Left colon (tissue), 2 donors: ENCODE data around the gene PTHLH. TPM values are rescaled to one million over a fixed set of nuclear protein-coding genes. Genes with fewer than 3 reads are reported as not detected.

ENCODE experiments used
- ATAC-seq: fragments of 200-7000 bp; cut with Tn5 transposase; one replicate; pipeline ENCODE4 v1.9.1; 2020; ENCODE audit warnings: mild to moderate bottlenecking, moderate library complexity
- DNase-seq, 2 donors: peaks; one replicate each; pipeline ENCODE4 v3.0.0-alpha.2; 2020
- intact Hi-C, 2 donors: fragments of 100-400 bp; cut with DNase I in 1 of 2; cut with micrococcal nuclease in 1 of 2; formaldehyde crosslinking; loops; one replicate each; pipeline versions ENCODE4 v1.11.2 to v1.14.0; 2022; cut with DNase I, micrococcal nuclease
- total RNA-seq, 2 donors: library from RNA; stranded (reverse); fragmentation: NEBNext Ultra II Directional; extraction: Animal tissue kit (Norgen Biotek cat#: 25700); gene quantifications; one replicate each; pipeline ENCODE4 v1.2.1, GENCODE V29; 2021
- donor health status: DM: no; HTN: no; CAD: no.
- donor health status: DM: yes; HTN: yes; CAD: no.

PTHLH gene
- total RNA-seq, 2 donors from 2014 or later, result not detected

DNA sequence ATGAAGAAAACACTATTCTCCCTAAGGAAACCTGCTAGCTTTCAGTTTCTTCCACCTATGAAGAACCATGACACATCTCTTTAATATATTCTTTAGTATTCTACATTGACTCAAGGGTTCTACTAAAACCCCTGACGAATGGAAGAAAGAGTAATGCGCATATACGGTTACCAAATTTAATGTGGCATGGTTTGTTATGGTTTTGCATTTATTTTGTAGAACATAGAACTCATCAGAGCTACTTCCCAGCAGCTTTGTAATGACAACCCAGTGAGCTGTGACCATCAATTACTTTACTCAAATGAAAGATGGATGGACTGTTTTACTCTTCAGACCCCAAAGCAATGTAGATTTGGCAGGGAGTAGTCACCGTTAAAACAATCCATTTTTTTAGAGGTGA lies 19.2 kb downstream of the PTHLH start:
- intact Hi-C loops, result no loop called here
- DNase-seq (no peak), ATAC-seq (no peak)

DNA sequence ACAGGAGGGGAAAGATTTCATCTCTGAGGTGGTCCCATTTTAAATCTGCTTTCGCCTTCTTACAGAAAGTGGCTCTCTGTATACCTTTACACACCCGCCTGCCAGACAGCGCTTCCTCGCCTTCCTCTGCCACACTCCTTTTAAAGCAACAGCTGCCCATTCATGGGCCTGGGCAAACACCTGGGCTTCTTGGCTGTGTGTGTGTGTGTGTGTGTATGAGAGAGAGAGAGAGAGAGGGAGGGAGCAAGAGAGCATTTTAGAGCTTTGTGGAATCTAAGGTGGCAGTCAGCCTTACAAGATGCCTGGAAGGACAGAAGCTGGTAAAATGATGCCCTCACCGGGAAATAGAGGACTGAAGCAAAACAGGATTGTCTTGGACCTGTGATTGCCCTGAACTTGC lies 20.0 kb downstream of the PTHLH start:
- intact Hi-C loops, result no loop called here
- no peak for ATAC-seq

DNA sequence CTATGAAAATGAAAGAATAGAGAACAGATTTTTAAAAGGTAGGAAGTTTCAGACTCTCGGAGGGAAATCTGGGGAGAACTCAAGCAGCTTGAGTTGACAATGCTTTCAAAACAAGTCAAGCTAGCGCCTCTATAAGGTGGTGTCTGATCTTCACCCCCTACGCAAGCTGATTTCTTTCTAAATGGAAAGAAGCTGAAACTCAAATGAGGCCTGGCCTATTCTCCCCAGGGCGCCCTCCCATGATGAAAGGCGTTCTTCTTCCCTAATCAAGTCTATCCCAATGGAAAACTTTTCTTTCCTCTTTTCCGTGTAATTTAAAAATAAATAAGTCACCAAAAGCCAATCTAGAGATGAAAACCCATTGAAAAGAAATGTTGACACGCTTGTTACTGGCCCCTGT lies 20.6 kb downstream of the PTHLH start:
- intact Hi-C loops, result no loop called here

More for the DNA sequence above, 20.0 kb downstream of the PTHLH start:
- DNase-seq, result no peak

DNA sequence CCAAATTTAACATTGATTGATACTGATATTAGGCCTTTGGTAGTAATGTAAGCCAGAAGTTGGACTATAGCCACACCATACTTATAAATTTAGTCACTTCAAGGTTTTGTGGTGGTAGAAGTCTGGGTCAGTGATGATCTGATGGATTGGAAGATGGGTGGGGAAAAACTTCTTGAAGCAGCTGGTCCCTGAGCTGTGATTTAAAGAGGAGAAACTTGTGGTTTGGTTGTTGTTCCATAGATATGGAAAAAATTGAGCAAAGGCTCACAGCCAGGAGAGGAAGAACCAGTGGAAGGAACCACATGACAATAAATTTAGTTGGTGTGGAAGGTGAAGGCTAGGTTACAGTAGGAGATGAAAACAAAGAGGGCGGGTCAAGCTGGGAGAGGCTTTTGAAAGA lies 26.1 kb downstream of the PTHLH start:
- ATAC-seq, result no peak
- intact Hi-C loops, result no loop called here

More for the DNA sequence above, 20.6 kb downstream of the PTHLH start:
- no peak for ATAC-seq
- no peak for DNase-seq

DNA sequence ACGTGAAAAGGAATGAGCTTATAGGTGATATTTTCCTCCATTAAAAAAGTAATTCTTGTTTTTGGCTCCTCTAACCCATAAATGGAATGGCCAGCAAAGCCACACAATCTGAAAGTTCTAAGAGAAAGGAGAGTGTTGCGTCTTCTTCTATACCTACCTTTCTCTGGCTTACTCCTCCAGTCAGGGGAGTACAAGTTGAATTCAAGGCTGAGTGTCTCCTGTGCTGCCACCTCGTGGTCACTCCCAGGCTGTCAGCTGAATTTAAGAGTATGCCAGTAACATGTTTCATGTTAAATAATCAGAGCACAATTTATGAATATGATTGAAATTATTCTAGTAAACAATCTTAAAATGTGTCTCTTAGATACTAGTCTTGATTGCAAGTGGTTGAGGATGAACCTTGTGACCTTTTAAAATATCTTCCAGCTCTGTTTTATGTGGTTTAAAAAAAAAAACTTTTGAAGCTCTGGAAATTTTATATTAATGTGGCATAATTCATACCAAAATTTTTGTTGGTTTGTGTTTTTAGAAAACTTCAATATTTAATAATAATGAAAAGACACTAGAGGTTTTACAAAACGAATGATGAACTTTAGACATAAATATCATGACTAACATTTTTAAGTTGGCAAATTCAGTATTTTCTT lies 31.7 kb downstream of the PTHLH start:
- peak; percentile 72 for ATAC-seq
- intact Hi-C loops, result loop anchor here in 1 of 2 donors (5.0 kb wide), 1 partner anchor 209 kb away; no protein-coding TSS in a partner anchor

More for the DNA sequence above, 26.1 kb downstream of the PTHLH start:
- no peak for DNase-seq

DNA sequence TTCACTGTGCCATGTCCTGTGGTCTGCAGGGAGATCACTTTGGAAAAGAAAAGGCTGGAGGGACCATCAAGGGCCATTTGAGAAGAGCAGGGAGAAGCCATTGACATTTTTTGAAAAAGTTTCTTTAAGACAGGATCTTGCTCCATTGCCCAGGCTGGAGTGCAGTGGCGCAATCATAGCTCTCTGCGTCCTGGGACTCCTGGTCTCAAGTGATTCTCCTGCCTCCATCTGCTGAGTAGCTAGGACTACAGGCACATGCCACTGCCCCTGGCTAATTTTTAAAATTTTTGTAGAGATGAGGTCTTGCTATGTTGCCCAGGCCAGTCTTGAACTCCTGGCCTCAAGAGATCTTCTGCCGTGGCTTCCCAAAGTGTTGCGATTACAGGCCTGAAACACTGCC lies 32.3 kb downstream of the PTHLH start:
- intact Hi-C loops, result loop anchor here in 1 of 2 donors (5.0 kb wide), 1 partner anchor 208 kb away; no protein-coding TSS in a partner anchor
- ATAC-seq (no peak), DNase-seq (no peak)

More for the DNA sequence above, 31.7 kb downstream of the PTHLH start:
- peak; percentile 34 to 79 for DNase-seq

DNA sequence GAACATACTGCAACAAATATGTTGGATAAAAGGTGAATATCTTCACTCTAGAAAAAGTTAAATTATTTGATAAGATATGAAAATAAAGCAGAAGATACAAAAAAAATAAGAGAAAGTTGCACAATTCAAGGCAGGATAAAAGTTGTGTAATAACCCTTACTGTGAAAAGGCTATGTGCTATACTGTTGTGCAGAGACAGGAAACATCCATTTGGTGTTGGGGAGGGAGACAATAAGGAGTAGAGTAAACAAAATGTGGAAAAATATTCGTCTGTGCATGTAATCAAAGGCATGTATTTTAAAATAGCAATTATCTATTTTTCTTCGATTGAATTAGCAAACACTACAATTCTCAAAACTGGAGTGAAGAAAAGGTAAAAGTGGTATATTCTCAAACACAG lies 34.8 kb downstream of the PTHLH start:
- DNase-seq (no peak), ATAC-seq (no peak)
- intact Hi-C loops, result no loop called here

DNA sequence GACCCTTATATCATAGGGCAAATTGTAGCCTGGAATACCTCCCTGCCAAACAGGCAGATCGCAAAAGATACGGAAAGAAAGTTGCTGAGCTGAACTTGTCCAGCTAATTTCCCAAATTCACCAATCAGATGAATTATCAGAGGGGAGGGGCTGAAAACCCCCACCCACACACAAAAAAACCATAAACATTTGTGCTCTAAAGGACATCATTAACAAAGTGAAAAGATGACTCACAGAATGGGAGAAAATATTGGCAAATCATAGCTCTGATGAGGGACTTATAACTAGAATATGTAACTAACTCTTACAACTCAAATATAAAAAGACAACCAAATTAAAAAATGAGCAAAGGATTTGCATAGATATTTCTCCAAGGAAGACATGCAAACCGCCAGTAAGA lies 36.3 kb downstream of the PTHLH start:
- no peak for ATAC-seq
- no peak for DNase-seq
- intact Hi-C loops, result no loop called here

DNA sequence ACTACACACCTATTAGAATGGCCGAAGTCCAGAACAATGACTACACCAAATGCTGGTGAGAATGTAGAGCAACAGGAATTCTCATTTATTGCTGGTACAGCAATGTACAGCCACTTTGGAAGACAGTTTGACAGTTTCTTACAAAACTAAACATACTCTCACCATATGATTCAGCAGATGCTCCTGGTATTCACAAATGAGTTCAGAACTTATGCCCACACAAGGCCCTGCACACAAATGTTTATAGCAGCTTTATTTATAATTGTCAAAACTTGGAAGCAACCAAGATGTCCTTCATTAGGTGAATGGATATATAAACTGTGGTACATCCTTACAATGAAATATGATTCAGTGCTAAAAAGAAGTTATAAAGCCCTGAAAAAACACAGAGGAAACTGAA lies 38.3 kb downstream of the PTHLH start:
- DNase-seq (no peak), ATAC-seq (no peak)
- intact Hi-C loops, result no loop called here

DNA sequence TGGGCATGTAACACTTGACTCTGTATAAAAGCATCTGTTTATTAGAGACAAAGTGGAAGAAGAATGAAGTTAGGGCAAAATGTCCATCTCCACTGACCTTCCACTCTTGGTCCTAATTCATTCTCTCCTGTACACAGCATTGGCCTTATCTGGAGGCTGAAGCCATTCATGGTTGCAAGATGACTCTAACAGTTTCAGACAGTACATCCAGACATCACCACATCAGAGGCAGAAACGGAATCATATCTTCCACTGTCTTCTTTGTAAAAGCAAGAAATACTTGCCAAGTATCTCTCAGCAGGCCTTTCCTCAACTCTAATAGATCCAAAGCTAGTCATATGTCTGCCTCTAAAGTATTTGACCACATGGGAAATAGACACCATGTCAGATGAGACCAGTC lies 41.1 kb downstream of the PTHLH start:
- ATAC-seq, result no peak
- no peak for DNase-seq
- intact Hi-C loops, result no loop called here

DNA sequence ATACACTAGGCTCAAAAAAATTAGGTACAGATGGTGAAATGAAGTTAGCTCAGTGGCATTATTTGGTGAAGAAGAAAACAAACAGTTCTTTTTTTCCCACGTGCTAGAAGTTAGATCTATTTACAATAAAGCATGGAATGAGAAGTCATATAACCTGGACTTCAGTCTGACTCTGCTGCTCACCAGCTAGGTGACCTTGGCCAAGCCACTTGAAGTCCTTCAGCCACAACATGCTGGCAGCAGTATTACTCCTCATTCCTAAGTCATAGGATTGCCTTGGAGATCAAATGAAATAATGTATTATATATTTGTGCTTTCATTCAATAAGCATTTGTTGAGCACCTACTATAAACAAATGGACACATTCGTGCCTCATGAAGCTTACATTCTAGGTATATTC lies 45.2 kb downstream of the PTHLH start:
- no peak for DNase-seq
- intact Hi-C loops, result no loop called here

DNA sequence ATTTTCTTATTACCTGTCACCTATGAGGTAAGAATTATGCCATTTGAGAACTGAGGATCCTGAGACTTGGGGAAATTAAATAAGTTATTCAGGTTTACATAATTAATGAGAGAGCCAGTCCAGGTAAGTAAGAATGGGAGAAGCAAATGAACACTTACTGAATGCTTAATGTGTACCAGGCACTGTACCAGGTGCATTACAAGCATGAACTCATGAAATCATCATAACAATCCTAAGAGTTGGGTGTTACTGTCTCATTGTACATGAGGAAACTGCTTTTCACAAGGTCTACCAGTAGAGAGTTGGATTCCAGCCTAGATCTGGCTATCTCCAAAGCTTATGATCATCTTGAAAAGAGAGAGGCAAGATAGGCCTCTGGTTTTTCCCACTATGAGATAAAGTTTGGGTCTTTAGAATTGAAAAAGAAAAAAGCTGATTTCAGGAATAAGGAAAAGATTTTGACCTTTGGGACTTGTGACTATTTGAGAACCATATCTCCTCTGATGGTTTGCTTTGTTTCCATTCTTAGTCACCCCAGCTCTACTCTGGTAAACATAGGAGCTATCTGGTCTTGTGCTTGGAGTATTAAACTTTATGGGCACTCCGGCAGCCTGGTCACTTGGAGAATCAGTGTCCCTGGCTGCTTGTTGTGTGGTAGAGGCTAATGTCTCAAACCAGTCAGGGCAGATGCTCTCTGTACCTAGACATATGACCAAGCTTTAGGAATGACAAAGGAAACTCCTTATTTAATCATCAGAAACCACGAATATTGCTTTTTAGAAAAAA lies 48.0 kb downstream of the PTHLH start:
- intact Hi-C loops, result no loop called here
- DNase-seq, result no peak
- no peak for ATAC-seq

More for the DNA sequence above, 45.2 kb downstream of the PTHLH start:
- no peak for ATAC-seq

DNA sequence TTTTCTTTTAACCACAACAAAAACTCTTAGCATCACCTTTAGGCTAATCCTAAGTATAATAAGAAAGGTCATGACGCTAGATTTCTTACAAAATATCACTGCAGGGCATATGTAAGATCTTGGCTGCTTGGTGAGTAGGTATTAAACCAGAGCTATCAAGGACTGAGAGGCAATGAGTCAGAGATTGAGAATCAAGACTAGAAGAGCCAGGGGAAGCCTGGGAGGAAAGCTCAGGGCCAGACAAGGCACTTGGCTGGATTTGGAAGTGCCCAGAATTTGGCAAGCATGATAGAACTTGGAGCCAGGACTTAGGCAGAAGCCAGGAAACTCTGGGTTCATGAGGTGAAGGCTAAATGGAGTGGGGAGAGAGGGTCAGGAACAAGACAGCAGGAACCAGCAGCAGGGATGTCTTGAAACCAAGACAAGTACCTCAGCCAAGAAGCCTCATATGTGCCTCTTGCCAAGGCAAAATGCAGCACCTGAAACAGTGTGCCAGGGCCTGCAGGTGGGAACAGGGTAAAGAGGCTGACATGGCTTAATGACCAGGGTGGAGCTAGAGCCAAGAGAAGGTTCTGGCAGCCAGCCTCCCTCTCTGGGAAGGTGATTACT lies 49.9 kb downstream of the PTHLH start:
- intact Hi-C loops, result no loop called here
- DNase-seq, result no peak
- ATAC-seq, result no peak

DNA sequence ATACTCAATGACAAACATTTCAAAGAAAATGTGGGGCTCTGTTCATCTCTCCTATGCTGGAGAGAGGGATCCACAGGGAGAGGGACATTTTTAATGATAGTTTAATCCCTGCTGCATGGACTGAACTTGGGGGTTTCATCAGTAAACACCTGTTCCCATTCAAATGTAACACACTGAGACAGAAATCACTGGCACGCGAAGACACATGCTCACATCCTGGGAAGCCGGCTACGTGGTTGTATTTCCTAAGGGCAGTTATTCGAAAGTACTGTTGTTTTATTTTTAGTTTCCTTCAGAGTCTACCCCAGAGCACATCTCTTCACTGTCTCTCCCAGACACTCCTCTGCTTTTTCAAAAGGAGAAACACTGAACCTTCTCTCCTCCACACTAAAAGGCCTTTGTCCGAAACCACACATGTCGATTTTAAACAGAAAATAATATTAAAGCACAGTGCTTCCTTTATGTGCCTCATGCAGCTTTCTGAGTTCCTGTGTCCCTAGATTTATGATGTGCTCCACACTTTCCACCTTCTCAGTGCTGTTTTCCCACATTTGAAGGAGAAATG lies 52.8 kb downstream of the PTHLH start:
- DNase-seq, result no peak
- ATAC-seq, result no peak

DNA sequence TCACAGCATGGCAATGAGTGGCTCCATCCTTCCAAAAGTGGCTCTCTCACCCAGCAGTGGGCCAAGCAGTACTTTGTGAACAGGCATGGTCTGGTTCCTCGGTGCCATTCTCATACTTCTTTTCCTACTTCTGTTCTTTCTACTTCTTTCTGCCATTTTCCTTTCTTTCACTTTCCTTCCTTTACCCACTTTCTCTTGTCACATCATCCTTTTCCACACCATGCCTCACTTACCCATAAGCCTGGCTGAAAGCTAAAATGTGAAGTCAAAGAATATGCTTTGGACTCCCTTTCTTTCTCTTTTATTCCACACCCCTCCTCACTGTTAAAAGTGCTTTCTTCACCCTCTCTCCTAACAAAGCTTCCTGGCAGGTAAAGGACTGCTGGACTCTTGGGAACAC lies 57.0 kb downstream of the PTHLH start:
- intact Hi-C loops, result no loop called here
- DNase-seq (no peak), ATAC-seq (no peak)

More for the DNA sequence above, 52.8 kb downstream of the PTHLH start:
- intact Hi-C loops, result no loop called here

DNA sequence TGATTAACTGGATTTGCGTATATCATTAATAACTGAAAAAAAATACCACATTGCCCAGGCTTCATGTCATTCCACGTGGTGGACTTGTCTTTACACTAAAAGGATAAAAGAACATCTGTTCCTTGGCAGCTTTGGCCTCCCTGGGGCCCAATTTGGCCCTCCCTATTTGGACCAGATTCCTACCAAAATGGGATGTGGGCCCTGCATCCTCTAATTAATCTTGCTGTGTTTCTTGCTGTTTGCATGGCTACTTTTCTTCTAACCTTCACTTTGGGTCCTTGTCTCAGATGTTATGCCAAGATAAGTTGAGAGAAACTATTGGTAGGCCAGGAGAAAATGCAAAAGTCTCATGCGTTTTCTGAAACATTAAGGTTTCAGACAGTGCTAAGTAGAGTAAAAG lies 57.5 kb downstream of the PTHLH start:
- intact Hi-C loops, result no loop called here
- no peak for DNase-seq
- ATAC-seq, result no peak

DNA sequence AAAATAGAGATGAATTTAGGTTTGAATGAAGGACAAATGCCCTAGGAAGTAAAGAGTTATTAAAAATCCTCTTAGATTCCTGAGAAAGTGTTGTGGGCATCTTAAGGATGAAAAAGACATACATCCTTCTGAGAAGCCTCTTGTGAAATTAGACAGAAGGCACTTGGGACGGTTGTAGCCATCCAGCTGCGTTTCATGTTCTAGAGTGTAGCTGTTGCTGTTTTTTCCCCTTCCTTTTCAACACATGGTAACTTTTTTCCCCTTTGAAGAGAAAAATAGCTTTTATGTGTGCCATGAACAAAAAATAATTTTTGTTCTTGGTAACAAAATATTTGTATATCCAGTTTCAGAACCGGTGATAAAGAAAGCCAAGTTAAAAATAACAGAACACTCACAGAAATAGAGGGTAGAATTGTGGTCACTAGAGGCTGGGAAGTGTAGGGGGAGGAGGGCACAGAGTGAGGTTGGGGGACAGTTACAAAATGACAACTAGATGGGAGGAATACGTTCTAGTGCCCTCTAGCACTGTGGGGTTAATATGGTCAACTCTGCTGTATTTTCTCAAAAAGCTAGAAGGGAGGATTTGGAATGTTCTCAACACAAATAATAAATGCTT lies 58.4 kb downstream of the PTHLH start:
- intact Hi-C loops, result no loop called here
- ATAC-seq (no peak), DNase-seq (no peak)

DNA sequence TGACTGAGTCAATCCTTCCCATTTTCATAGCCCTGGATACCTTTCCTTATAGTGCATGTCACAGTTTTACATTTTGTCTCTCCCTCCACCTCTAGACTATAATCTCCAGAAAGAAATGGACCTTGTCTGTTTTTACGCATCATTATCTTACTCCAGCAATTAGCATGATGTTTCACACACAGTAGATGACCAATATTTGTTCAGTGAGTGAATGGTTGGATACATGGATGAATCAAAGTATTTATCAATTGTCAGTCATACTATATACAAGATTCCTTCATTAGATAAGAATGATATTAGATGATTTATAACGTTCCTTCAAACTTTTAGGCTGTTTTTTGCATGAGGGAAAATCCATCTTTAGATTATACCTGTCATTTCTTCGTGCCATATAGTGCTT lies 61.1 kb downstream of the PTHLH start:
- ATAC-seq (no peak), DNase-seq (no peak)
- intact Hi-C loops, result no loop called here
